Naive thymus-derived CD4-positive, alpha-beta T cell (primary cell): ENCODE results near the gene AGRN. TPM values are rescaled to one million over a fixed set of nuclear protein-coding genes. Genes with fewer than 3 reads are reported as not detected.
"Not testable (repeated sequence)": the region's sequence is repeated elsewhere in the genome, so short reads cannot be mapped to it uniquely, and the experiment has no call there.

Experiments
- ATAC-seq: fragments of 150-1000 bp; cut with Tn5 transposase; 2 replicates; pipeline ENCODE4 v1.10.0; 2021; ENCODE audit warnings: mild to moderate bottlenecking, moderate library complexity
- CTCF ChIA-PET: fragments of 350-600 bp; sonication (Branson Sonifier 250); formaldehyde crosslinking; loops from one replicate; lab custom pipeline; 2021; ENCODE audit warnings: antibody characterized with exemption; lab: Charles Lee
- POLR2A ChIA-PET: fragments of 350-600 bp; sonication (Branson Sonifier 250); formaldehyde crosslinking; loops from one replicate; lab custom pipeline; 2021; ENCODE audit warnings: antibody characterized with exemption, inconsistent platforms; lab: Charles Lee
- DNase-seq, 9 donors: peaks; one replicate each; pipeline versions ENCODE4 v3.0.0 to v3.0.0-alpha.2; 2020 to 2022; ENCODE audit warnings: mixed read lengths in 1 of 9
- H3K27ac ChIP-seq: one replicate; pipeline ENCODE4 v1.7.0; 2013; ENCODE audit warnings: mild to moderate bottlenecking, low read depth, low read length, moderate library complexity
- H3K27me3 ChIP-seq, 2 donors: one replicate each; pipeline ENCODE4 v1.7.0; 2013; ENCODE audit warnings: low read length in 2 of 2, mild to moderate bottlenecking in 2 of 2, moderate library complexity in 2 of 2; ENCODE audit not compliant: control insufficient read depth in 2 of 2, insufficient read depth in 2 of 2
- H3K36me3 ChIP-seq, 3 experiments: 1 replicate in 2 of 3; 2 replicates in 1 of 3; pipeline ENCODE4 v1.7.0; 2013; ENCODE audit warnings: low read length in 3 of 3, mild to moderate bottlenecking in 3 of 3, moderate library complexity in 1 of 3; ENCODE audit not compliant: insufficient read depth in 3 of 3, control insufficient read depth in 2 of 3
- H3K4me1 ChIP-seq, 2 donors: one replicate each; pipeline ENCODE4 v1.7.0; 2013; ENCODE audit warnings: low read length in 2 of 2, mild to moderate bottlenecking in 2 of 2, moderate library complexity in 1 of 2; ENCODE audit not compliant: control insufficient read depth in 2 of 2, insufficient read depth in 2 of 2
- H3K4me3 ChIP-seq: 2 replicates; pipeline ENCODE4 v1.7.0; 2013; ENCODE audit warnings: mild to moderate bottlenecking, low read length
- H3K9me3 ChIP-seq, 3 experiments: 1 replicate in 2 of 3; 2 replicates in 1 of 3; pipeline ENCODE4 v1.7.0; 2013; ENCODE audit warnings: low read length in 3 of 3; ENCODE audit not compliant: control insufficient read depth in 2 of 3
- H3K27ac Mint-ChIP-seq, 9 donors: one replicate each; pipeline ENCODE4 v1.8.0; 2020 to 2022; ENCODE audit warnings: mixed read lengths in 9 of 9, mild to moderate bottlenecking in 8 of 9, moderate library complexity in 5 of 9, inconsistent platforms in 2 of 9
- H3K27me3 Mint-ChIP-seq, 5 donors: one replicate each; pipeline ENCODE4 v1.8.0; 2021 to 2022; ENCODE audit warnings: mixed read lengths in 5 of 5, mild to moderate bottlenecking in 1 of 5
- H3K36me3 Mint-ChIP-seq, 5 donors: one replicate each; pipeline ENCODE4 v1.8.0; 2020 to 2022; ENCODE audit warnings: mixed read lengths in 5 of 5, mild to moderate bottlenecking in 3 of 5, inconsistent platforms in 1 of 5
- H3K4me1 Mint-ChIP-seq, 7 donors: one replicate each; pipeline ENCODE4 v1.8.0; 2020 to 2022; ENCODE audit warnings: mixed read lengths in 7 of 7, mild to moderate bottlenecking in 3 of 7, inconsistent platforms in 1 of 7
- H3K4me3 Mint-ChIP-seq, 10 donors: one replicate each; pipeline ENCODE4 v1.8.0; 2020 to 2022; ENCODE audit warnings: mild to moderate bottlenecking in 10 of 10, mixed read lengths in 10 of 10, moderate library complexity in 6 of 10, inconsistent platforms in 2 of 10
- H3K9me3 Mint-ChIP-seq, 11 donors: one replicate each; pipeline ENCODE4 v1.8.0; 2020 to 2022; ENCODE audit warnings: mixed read lengths in 11 of 11, mild to moderate bottlenecking in 4 of 11, inconsistent platforms in 1 of 11, moderate library complexity in 1 of 11
- intact Hi-C, 2 donors: fragments of 100-400 bp; cut with micrococcal nuclease; formaldehyde crosslinking; loops; one replicate each; pipeline ENCODE4 v1.15.1; 2023
- polyA plus RNA-seq, 2 donors: library from polyadenylated mRNA; unstranded; fragments of 300-500 nt; fragmentation: Illumina TruSeq; gene quantifications; one replicate each; pipeline ENCODE4 v1.2.3, GENCODE V29; 2021
- total RNA-seq, 6 experiments: library from RNA in 5 of 6; stranded (reverse) in 5 of 6; gene quantifications; 1 replicate in 5 of 6; 2 replicates in 1 of 6; pipeline ENCODE4 v1.2.3 and lab custom pipeline; 2021 to 2026

AGRN gene
- total and polyA plus RNA-seq, 7 experiments from 2014 or later: 0.19 to 10.9 (median 2.7) TPM

GRCh38 chr1:1013922-1014648, 5.8 kb upstream of the AGRN start:
- POLR2A ChIA-PET: interaction anchor here (0.9 to 2.3 kb wide), 5 partner anchors 12 to 361 kb away, joined by 3 to 10 read pairs (median 5); partner anchors contain the start of gene AURKAIP1
- peaks cover 13 to 22% of the 10 kb centered on the region in 2 donors for H3K4me1 ChIP-seq
- Mint-ChIP-seq H3K4me3 (peak overlapping the region; percentile 89 to 100 (median 96)), H3K4me1 (peaks cover 19 to 35% (median 29%) of the 10 kb centered on the region in 7 donors), H3K36me3 (peaks cover 0 to 17% (median 0%) of the 10 kb centered on the region in 5 donors), H3K9me3 (peaks cover 0 to 2% (median 0%) of the 10 kb centered on the region in 11 donors), H3K27ac (peak overlapping the region; percentile 96 to 100 (median 99)), H3K27me3 (peaks cover 0 to 2% (median 0%) of the 10 kb centered on the region in 5 donors)
- H3K27ac ChIP-seq: peak overlapping the region; percentile 83
- peak overlapping the region; percentile 95 for H3K4me3 ChIP-seq
- no peaks in the 10 kb centered on the region for H3K36me3 ChIP-seq
- DNase-seq (peak in 5 of 9 donors; percentile 9 to 38 (median 32)), ATAC-seq (no peak)
- no peaks in the 10 kb centered on the region for H3K27me3 ChIP-seq
- CTCF ChIA-PET: interaction anchor here (0.6 to 1.2 kb wide), 4 partner anchors 10 to 76 kb away, joined by 3 to 4 read pairs (median 3); no protein-coding TSS in a partner anchor
- intact Hi-C loops: loop anchor here (1.0 to 10.0 kb wide), 10 partner anchors 7 to 361 kb away; partner anchors contain the start of genes ACAP3 (in 2 of the 2), C1orf159 (in 2 of the 2), PUSL1 (in 2 of the 2) and AURKAIP1 (in 1 of the 2)
- H3K9me3 ChIP-seq: no peaks in the 10 kb centered on the region

GRCh38 chr1:1014799-1015681, 4.9 kb upstream of the AGRN start:
- Histone ChIP-seq H3K4me1 (peaks cover 13 to 24% of the 10 kb centered on the region in 2 donors), H3K4me3 (no peak overlapping the region), H3K9me3 (no peaks in the 10 kb centered on the region), H3K27ac (peak overlapping the region; percentile 83), H3K27me3 (no peaks in the 10 kb centered on the region), H3K36me3 (no peaks in the 10 kb centered on the region)
- peaks cover 19 to 35% (median 29%) of the 10 kb centered on the region in 7 donors for H3K4me1 Mint-ChIP-seq
- H3K27ac Mint-ChIP-seq: peak overlapping the region in 7 of 9 donors; percentile 81 to 100 (median 99)
- peak overlapping the region in 9 of 10 donors; percentile 89 to 100 (median 97) for H3K4me3 Mint-ChIP-seq
- peaks cover 0 to 2% (median 0%) of the 10 kb centered on the region in 11 donors for H3K9me3 Mint-ChIP-seq
- ChIA-PET CTCF (no interaction called here), POLR2A (interaction anchor here (1.0 to 2.3 kb wide), 2 partner anchors 48 to 53 kb away, joined by 3 to 6 read pairs; no protein-coding TSS in a partner anchor)
- intact Hi-C loops: loop anchor here (5.0 to 10.0 kb wide), 3 partner anchors 290 to 360 kb away; partner anchors contain the start of genes ACAP3 (in 2 of the 2), PUSL1 (in 2 of the 2) and AURKAIP1 (in 1 of the 2)
- peak in 2 of 9 donors; percentile 8 to 29 for DNase-seq
- ATAC-seq: no peak
- peaks cover 0 to 1% (median 0%) of the 10 kb centered on the region in 5 donors for H3K27me3 Mint-ChIP-seq
- H3K36me3 Mint-ChIP-seq: peaks cover 0 to 17% (median 0%) of the 10 kb centered on the region in 5 donors

GRCh38 chr1:1017397-1018320, 2.3 kb upstream of the AGRN start:
- CTCF ChIA-PET: interaction anchor here (1.5 to 2.0 kb wide), 3 partner anchors 15 to 46 kb away, joined by 4 to 9 read pairs (median 6); no protein-coding TSS in a partner anchor

GRCh38 chr1:1018321-1018685, 1.6 kb upstream of the AGRN start:
- ChIA-PET CTCF (interaction anchor here (2.0 kb wide), 2 partner anchors 14 to 34 kb away, joined by 6 to 9 read pairs; no protein-coding TSS in a partner anchor), POLR2A (interaction anchor here (0.7 kb wide), 1 partner anchor 125 kb away, joined by 3 read pairs; no protein-coding TSS in a partner anchor)
- peak overlapping the region in 1 of 9 donors; percentile 22 for H3K27ac Mint-ChIP-seq
- not testable (repeated sequence) for H3K27ac ChIP-seq, H3K36me3 ChIP-seq, H3K9me3 Mint-ChIP-seq, ATAC-seq, H3K4me3 ChIP-seq, H3K9me3 ChIP-seq, H3K27me3 ChIP-seq
- peaks cover 18 to 36% (median 25%) of the 10 kb centered on the region in 7 donors for H3K4me1 Mint-ChIP-seq
- peak in 1 of 9 donors; percentile 7 for DNase-seq
- H3K4me3 Mint-ChIP-seq: peak overlapping the region in 3 of 10 donors; percentile 37 to 76 (median 71)
- intact Hi-C loops: loop anchor here (2.0 to 10.0 kb wide), 3 partner anchors 46 to 356 kb away; partner anchors contain the start of genes ACAP3 (in 1 of the 2), AURKAIP1 (in 1 of the 2) and PUSL1 (in 1 of the 2)
- peaks cover 0 to 16% (median 0%) of the 10 kb centered on the region in 5 donors for H3K36me3 Mint-ChIP-seq
- peaks cover 0 to 17% (median 0%) of the 10 kb centered on the region in 5 donors for H3K27me3 Mint-ChIP-seq
- H3K4me1 ChIP-seq: peaks cover 13 to 18% of the 10 kb centered on the region in 2 donors

More at GRCh38 chr1:1017397-1018320, 2.3 kb upstream of the AGRN start:
- Mint-ChIP-seq H3K36me3 (peaks cover 0 to 17% (median 0%) of the 10 kb centered on the region in 5 donors), H3K27me3 (peaks cover 0 to 18% (median 0%) of the 10 kb centered on the region in 5 donors), H3K4me3 (peak overlapping the region; percentile 32 to 76 (median 58)), H3K4me1 (peaks cover 20 to 38% (median 32%) of the 10 kb centered on the region in 7 donors), H3K27ac (peak overlapping the region in 7 of 9 donors; percentile 14 to 84 (median 36))
- not testable (repeated sequence) for ATAC-seq, H3K9me3 Mint-ChIP-seq, H3K9me3 ChIP-seq, H3K27me3 ChIP-seq, H3K27ac ChIP-seq, H3K4me3 ChIP-seq, H3K36me3 ChIP-seq
- H3K4me1 ChIP-seq: peaks cover 13 to 21% of the 10 kb centered on the region in 2 donors
- intact Hi-C loops: loop anchor here (2.0 to 10.0 kb wide), 3 partner anchors 47 to 357 kb away; partner anchors contain the start of genes ACAP3 (in 1 of the 2), AURKAIP1 (in 1 of the 2) and PUSL1 (in 1 of the 2)
- POLR2A ChIA-PET: interaction anchor here (1.2 kb wide), 1 partner anchor 10 kb away, joined by 3 read pairs; no protein-coding TSS in a partner anchor
- peak in 1 of 9 donors; percentile 7 for DNase-seq
